Muscle of leg (tissue), 11 donors: ENCODE measurements around the gene STKLD1. TPM values are rescaled to one million over a fixed set of nuclear protein-coding genes. Genes with fewer than 3 reads are reported as not detected.
A peak's percentile ranks its signal among the peaks of the same experiment; 100 is the strongest.

Source experiments
- DNase-seq: peaks from one replicate; pipeline ENCODE4 v3.0.0; 2013
- H3K27ac ChIP-seq: one replicate; pipeline ENCODE4 v1.5.1; 2013; ENCODE audit warnings: mild to moderate bottlenecking, low read length, control low read depth
- H3K27me3 ChIP-seq: one replicate; pipeline ENCODE4 v1.6.1; 2013; ENCODE audit warnings: low read length; ENCODE audit not compliant: control insufficient read depth, insufficient read depth
- H3K36me3 ChIP-seq: one replicate; pipeline ENCODE4 v1.6.1; 2013; ENCODE audit warnings: low read length; ENCODE audit not compliant: control insufficient read depth, insufficient read depth
- H3K4me1 ChIP-seq: one replicate; pipeline ENCODE4 v1.6.1; 2013; ENCODE audit warnings: low read length; ENCODE audit not compliant: control insufficient read depth, insufficient read depth
- H3K4me3 ChIP-seq: one replicate; pipeline ENCODE4 v1.5.1; 2013; ENCODE audit warnings: low read length, control low read depth
- H3K9me3 ChIP-seq: replicated peaks from 2 replicates; pipeline ENCODE4 v1.6.1; 2013; ENCODE audit warnings: low read depth, low read length; ENCODE audit not compliant: control insufficient read depth
- WGBS: methylation state at CpG from one replicate; pipeline ENCODE4 v1.1.5; 2013; ENCODE audit warnings: missing lambda C conversion rate; ENCODE audit not compliant: insufficient coverage; 5-methylcytosine and 5-hydroxymethylcytosine counted together
- polyA plus RNA-seq, 8 donors: library from polyadenylated mRNA; unstranded; fragments of 120-200 nt; gene quantifications; one replicate each; pipeline versions ENCODE4 v1.2.1 to v1.2.3, GENCODE V29; 2013; ENCODE audit warnings: inconsistent platforms in 1 of 8, low replicate concordance in 1 of 8; ENCODE audit not compliant: insufficient read length in 8 of 8, insufficient read depth in 1 of 8
- total RNA-seq: library from RNA; stranded (reverse); fragments of 120-200 nt; gene quantifications from one replicate; pipeline ENCODE4 v1.2.4, GENCODE V29; 2013

Gene STKLD1
- total and polyA plus RNA-seq, 9 donors, result 1.1 to 2.3 (median 1.8) TPM

DNA sequence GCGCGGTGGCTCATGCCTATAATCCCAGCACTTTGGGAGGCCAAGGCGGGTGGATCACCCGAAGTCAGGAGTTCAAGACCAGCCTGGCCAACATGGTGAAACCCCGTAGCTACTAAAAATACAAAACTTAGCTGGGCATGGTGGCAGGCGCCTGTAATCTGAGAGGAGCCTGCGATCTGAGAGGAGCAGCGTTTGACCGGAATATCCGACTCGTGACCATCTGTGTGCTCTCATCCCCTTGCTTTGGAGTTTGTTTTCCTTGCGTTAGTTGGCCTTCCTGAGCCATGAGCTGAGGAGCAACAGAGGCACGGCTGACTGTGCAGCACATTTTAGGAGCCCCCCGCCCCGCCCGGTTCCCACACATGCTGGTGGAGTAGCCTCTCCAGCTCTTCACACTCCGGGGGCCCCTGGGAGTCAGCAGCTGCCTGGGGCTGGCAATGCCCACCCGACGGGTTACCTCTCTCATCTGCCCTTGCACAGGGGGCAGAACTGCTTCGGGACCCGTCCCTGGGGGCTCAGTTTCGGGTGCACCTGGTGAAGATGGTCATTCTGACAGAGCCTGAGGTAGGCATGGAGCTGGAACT, 49.0 kb downstream of the STKLD1 start:
- DNase-seq, result no peak
- H3K27me3 ChIP-seq, result peaks cover 20% of the 10 kb centered on the region
- H3K9me3 ChIP-seq, result no peaks in the 10 kb centered on the region
- H3K27ac ChIP-seq, result peak overlapping the region; percentile 13
- no peak overlapping the region for H3K4me3 ChIP-seq
- peaks cover 5% of the 10 kb centered on the region for H3K4me1 ChIP-seq
- WGBS, result 88% methylated on average over 19 of the region's 22 CpGs
- no peaks in the 10 kb centered on the region for H3K36me3 ChIP-seq

DNA sequence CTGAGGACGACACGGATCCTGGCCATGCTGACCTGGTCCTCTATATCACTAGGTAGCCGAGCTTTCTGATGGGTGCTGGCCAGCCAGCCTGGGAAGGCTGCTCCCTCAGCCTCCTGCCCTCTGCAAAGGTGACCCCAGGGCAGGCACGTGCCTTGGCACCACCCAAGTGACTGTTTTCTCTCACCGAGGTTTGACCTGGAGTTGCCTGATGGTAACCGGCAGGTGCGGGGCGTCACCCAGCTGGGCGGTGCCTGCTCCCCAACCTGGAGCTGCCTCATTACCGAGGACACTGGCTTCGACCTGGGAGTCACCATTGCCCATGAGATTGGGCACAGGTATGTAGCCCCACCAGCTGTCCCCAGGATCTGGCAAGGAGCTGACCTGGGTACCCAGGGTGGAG, 49.8 kb downstream of the STKLD1 start:
- Histone ChIP-seq H3K9me3 (no peaks in the 10 kb centered on the region), H3K27me3 (peaks cover 22% of the 10 kb centered on the region), H3K4me3 (no peak overlapping the region), H3K36me3 (no peaks in the 10 kb centered on the region), H3K4me1 (peaks cover 5% of the 10 kb centered on the region), H3K27ac (no peak overlapping the region)
- DNase-seq, result no peak
- WGBS, result 93% methylated on average over 8 of the region's 11 CpGs

DNA sequence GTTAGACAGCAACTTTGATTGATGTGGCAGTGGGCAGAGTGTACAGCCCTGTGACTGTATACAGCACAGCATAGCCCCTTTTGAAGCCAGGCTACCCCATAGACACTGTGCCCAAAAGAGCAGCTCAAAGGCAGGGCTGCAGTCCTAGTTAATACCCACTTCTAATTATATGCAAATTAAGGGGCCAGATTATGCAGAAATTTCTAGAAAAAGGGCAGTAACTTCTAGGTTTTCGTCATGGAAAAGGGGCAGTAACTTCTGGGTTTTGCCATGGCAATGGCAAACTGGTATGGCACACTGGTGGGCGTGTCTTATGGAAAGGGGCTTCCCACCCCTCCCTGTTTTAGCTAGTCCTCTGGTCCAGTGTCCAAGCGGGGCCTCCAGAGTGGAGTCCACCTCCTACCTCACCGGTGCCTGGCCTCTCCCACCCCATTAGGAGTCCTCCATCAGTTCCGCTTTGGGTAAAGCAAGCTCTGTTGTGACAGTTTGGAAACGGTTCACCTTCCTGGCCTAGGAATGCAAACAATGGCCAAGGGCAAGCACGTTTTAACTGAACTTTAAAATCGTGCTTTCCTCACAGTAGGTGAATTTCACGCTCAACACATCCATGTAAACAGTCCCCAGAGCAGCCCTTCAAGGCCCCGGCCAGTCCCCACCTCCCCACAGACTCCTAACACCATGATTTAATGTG, 51.6 kb downstream of the STKLD1 start:
- Histone ChIP-seq H3K36me3 (no peaks in the 10 kb centered on the region), H3K9me3 (no peaks in the 10 kb centered on the region), H3K27ac (no peak overlapping the region), H3K27me3 (peaks cover 22% of the 10 kb centered on the region), H3K4me1 (peaks cover 5% of the 10 kb centered on the region), H3K4me3 (no peak overlapping the region)
- DNase-seq, result no peak
- 55% methylated on average over 8 of the region's 10 CpGs for WGBS

DNA sequence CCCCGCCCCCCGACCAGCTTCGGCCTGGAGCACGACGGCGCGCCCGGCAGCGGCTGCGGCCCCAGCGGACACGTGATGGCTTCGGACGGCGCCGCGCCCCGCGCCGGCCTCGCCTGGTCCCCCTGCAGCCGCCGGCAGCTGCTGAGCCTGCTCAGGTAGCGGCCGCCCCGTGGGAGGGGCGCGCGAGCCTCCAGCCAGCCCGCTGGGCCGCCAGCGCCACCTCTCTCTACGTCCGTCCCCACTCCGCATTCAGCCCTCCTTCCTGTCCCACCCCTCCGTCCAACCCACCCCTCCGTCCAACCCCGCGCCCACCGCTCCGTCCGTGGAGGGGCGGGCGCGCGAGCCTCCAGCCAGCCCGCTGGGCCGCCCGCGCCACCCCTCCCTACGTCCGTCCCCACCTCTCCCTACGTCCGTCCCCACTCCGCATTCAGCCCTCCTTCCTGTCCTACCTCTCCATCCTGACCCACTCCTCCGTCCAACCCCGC, 52.5 kb downstream of the STKLD1 start:
- peak; percentile 64 for DNase-seq
- Histone ChIP-seq H3K36me3 (no peaks in the 10 kb centered on the region), H3K9me3 (no peaks in the 10 kb centered on the region), H3K27ac (no peak overlapping the region), H3K4me1 (peaks cover 5% of the 10 kb centered on the region), H3K4me3 (no peak overlapping the region), H3K27me3 (peaks cover 22% of the 10 kb centered on the region)
- under 1% methylated on average over 53 of the region's 57 CpGs for WGBS

DNA sequence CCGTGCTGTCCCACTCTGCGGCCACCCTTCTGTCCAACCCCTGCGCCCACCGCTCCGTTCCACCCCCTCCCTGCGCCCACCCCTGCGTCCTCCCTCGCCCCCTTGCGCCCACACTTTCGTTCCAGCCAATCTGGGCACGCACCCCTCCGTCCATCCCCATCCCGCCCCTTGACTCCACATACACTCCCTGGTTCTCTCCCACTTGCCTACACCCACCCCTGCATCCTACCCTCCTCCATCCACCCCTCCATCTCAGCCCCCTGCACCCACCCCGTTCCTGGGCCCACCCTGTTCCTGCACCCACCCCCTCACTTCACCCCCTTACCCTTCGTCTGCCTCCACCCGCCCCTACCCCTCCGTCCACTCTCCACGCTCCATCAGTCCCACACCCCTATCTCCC, 53.0 kb downstream of the STKLD1 start:
- WGBS, result under 1% methylated on average over 17 of the region's 18 CpGs
- DNase-seq, result no peak
- no peak overlapping the region for H3K27ac ChIP-seq
- H3K4me3 ChIP-seq, result no peak overlapping the region
- H3K27me3 ChIP-seq, result peaks cover 22% of the 10 kb centered on the region
- no peaks in the 10 kb centered on the region for H3K36me3 ChIP-seq
- H3K9me3 ChIP-seq, result no peaks in the 10 kb centered on the region
- peaks cover 5% of the 10 kb centered on the region for H3K4me1 ChIP-seq

DNA sequence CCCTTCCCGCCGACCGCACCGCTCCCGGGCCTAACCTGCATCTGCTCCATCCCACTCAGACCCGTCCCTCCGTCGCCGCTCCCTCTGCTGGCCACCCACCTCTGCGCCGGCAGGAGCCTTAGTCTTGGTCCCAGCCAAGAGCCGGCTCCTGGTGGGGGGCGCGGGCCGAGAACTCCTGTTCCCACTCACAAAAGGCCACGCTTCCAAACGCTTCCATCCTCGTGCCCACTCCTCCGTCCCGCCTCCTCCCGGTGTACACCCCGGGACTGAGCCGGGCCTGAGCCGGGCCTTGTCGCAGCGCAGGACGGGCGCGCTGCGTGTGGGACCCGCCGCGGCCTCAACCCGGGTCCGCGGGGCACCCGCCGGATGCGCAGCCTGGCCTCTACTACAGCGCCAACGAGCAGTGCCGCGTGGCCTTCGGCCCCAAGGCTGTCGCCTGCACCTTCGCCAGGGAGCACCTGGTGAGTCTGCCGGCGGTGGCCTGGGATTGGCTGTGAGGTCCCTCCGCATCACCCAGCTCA, 53.5 kb downstream of the STKLD1 start:
- H3K36me3 ChIP-seq, result no peaks in the 10 kb centered on the region
- peaks cover 5% of the 10 kb centered on the region for H3K4me1 ChIP-seq
- H3K27ac ChIP-seq, result no peak overlapping the region
- DNase-seq, result peak; percentile 39
- WGBS, result 12% methylated on average over 49 of the region's 49 CpGs
- H3K4me3 ChIP-seq, result no peak overlapping the region
- peaks cover 22% of the 10 kb centered on the region for H3K27me3 ChIP-seq
- H3K9me3 ChIP-seq, result no peaks in the 10 kb centered on the region

DNA sequence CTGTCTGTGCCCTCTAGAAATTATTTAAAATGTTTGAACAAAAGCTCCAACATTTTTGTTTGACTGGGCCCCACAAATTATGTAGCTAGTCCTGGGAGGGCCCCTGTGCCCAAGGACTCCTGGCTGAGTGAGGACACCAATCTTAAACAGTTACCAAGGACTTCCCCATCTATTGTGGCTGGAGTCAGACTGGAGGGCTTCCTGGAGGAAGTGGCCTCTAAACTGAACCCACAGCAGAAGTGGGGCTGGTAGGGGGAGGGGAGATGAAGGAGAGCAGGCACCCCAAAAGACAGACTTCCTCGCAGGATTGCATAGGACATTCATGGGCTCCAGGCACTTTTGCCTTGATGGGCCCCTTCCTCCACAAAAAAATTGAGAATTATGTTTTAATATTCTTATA, 54.1 kb downstream of the STKLD1 start:
- Histone ChIP-seq H3K27me3 (peaks cover 22% of the 10 kb centered on the region), H3K27ac (no peak overlapping the region), H3K4me1 (peaks cover 5% of the 10 kb centered on the region), H3K4me3 (no peak overlapping the region), H3K9me3 (no peaks in the 10 kb centered on the region), H3K36me3 (no peaks in the 10 kb centered on the region)
- no peak for DNase-seq
- no CpG with 5 or more reads among the region's 1 CpG for WGBS

DNA sequence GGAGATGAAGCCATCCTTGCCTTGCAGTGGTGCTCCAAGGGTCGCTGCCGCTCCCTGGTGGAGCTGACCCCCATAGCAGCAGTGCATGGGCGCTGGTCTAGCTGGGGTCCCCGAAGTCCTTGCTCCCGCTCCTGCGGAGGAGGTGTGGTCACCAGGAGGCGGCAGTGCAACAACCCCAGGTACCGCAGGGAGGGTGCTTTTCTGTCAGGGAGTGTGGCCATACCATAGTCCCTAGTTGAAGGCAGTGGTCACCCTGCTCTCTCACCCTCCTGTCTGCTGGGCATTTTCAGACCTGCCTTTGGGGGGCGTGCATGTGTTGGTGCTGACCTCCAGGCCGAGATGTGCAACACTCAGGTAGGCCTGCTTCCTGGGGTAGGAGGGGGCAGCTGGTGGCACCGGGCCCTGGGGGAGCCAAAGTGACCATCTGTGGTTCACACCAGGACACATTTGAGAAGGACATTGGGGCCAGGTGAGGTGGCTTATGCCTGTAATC, 57.2 kb downstream of the STKLD1 start:
- Histone ChIP-seq H3K4me1 (no peaks in the 10 kb centered on the region), H3K27me3 (peaks cover 10% of the 10 kb centered on the region), H3K4me3 (no peak overlapping the region), H3K9me3 (no peaks in the 10 kb centered on the region), H3K36me3 (no peaks in the 10 kb centered on the region), H3K27ac (no peak overlapping the region)
- DNase-seq, result no peak
- 83% methylated on average over 11 of the region's 11 CpGs for WGBS

DNA sequence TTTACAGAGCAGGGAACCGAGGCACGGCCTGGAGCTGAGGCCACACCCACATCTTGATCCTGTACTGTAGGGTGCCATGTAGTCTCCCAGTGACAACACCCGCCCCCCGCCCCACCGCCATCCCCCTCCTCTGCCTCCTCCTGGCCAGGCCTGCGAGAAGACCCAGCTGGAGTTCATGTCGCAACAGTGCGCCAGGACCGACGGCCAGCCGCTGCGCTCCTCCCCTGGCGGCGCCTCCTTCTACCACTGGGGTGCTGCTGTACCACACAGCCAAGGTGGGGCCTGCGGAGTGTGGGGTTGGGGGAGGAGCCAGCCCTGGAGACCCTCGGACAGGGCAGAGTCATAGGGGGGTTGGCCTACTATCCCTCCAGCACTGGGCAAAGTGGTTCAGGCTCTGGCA, 60.5 kb downstream of the STKLD1 start:
- Histone ChIP-seq H3K4me1 (no peaks in the 10 kb centered on the region), H3K27me3 (no peaks in the 10 kb centered on the region), H3K4me3 (no peak overlapping the region), H3K36me3 (no peaks in the 10 kb centered on the region), H3K9me3 (no peaks in the 10 kb centered on the region), H3K27ac (no peak overlapping the region)
- 79% methylated on average over 8 of the region's 16 CpGs for WGBS
- DNase-seq, result no peak

DNA sequence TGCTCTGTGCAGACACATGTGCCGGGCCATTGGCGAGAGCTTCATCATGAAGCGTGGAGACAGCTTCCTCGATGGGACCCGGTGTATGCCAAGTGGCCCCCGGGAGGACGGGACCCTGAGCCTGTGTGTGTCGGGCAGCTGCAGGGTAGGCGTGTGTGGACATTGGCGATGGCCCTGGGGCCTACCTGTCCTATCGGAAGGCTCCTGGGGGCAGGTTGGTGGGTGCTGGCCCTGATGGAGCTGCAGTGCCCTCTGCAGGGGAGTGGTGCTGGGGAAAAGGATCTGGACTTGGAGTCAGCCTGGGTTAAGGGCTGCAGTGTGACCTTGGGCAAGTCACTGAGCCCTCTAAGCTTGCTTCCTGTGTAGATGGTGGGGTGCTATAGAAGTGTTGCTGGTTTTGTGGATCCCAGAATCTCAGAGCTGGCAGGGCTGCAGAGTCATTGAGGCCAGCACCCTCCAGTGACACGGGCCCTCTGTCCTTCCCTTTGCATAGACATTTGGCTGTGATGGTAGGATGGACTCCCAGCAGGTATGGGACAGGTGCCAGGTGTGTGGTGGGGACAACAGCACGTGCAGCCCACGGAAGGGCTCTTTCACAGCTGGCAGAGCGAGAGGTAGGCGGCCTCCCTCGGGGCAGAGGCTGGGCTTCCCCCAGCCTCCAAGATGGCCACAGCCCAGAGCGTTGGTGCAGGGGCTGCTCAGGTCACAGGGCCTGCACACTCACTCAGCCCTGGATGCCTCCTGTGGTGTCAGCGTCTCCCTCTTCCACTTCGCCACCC, 61.8 kb downstream of the STKLD1 start:
- Histone ChIP-seq H3K9me3 (no peaks in the 10 kb centered on the region), H3K27ac (no peak overlapping the region), H3K4me3 (no peak overlapping the region), H3K4me1 (no peaks in the 10 kb centered on the region), H3K27me3 (no peaks in the 10 kb centered on the region), H3K36me3 (no peaks in the 10 kb centered on the region)
- DNase-seq, result no peak
- WGBS, result 91% methylated on average over 20 of the region's 20 CpGs
